GM23338 (cell line): ENCODE data around the gene GPR26.

Experiments used
- CREB1 ChIP-seq: fragments of 250-450 bp; sonication (Bioruptor Pico); IDR thresholded peaks from 2 replicates; pipeline ENCODE4 v1.5.0; 2020; ENCODE audit warnings: low read depth, mild to moderate bottlenecking, moderate library complexity
- CTCF ChIP-seq, 2 experiments: fragments of 200-600 bp in 1 of 2; sonication (generic) in 1 of 2; conservative IDR thresholded peaks; 2 replicates each; pipeline versions ENCODE4 v1.5.1 to v1.6.1; 2016 to 2017; ENCODE audit warnings: antibody characterized with exemption in 2 of 2, low read depth in 2 of 2, mild to moderate bottlenecking in 2 of 2, moderate library complexity in 1 of 2
- ETS1 ChIP-seq: IDR thresholded peaks from 2 replicates; pipeline ENCODE4 v1.6.1; 2016; ENCODE audit warnings: antibody characterized with exemption
- EZH2 ChIP-seq: fragments of 200-600 bp; sonication (generic); IDR thresholded peaks from one replicate; pipeline ENCODE4 v1.8.0; 2017; ENCODE audit warnings: antibody characterized with exemption, mild to moderate bottlenecking, low read depth; ENCODE audit not compliant: unreplicated experiment
- EZH2phosphoT487 ChIP-seq: fragments of 200-600 bp; sonication (generic); IDR thresholded peaks from one replicate; pipeline ENCODE4 v1.8.1; 2018; ENCODE audit warnings: antibody characterized with exemption; ENCODE audit not compliant: unreplicated experiment
- JUNB ChIP-seq: IDR thresholded peaks from one replicate; pipeline ENCODE4 v1.6.1; 2016; ENCODE audit warnings: antibody characterized with exemption; ENCODE audit not compliant: unreplicated experiment
- NANOG ChIP-seq: IDR thresholded peaks from 2 replicates; pipeline ENCODE4 v1.6.1; 2016; ENCODE audit warnings: antibody characterized with exemption, borderline replicate concordance
- POLR2AphosphoS5 ChIP-seq: IDR thresholded peaks from 2 replicates; pipeline ENCODE4 v1.6.1; 2016; ENCODE audit warnings: antibody characterized with exemption, low read depth
- REST ChIP-seq: IDR thresholded peaks from one replicate; pipeline ENCODE4 v1.6.1; 2018; ENCODE audit warnings: antibody characterized with exemption; ENCODE audit not compliant: unreplicated experiment
- ZNF114 ChIP-seq: fragments of 250-450 bp; sonication (Bioruptor Pico); IDR thresholded peaks from 2 replicates; pipeline ENCODE4 v1.5.0; 2020; ENCODE audit warnings: mild to moderate bottlenecking, moderate library complexity
- ZNF331 ChIP-seq: fragments of 250-450 bp; sonication (Bioruptor Pico); IDR thresholded peaks from 2 replicates; pipeline ENCODE4 v1.5.0; 2020; ENCODE audit warnings: low read depth, mild to moderate bottlenecking, moderate library complexity

GRCh38 chr10:123621916-123622315 is 44.2 kb upstream of the GPR26 start:
- no peak for TF ChIP-seq EZH2
- no peak for TF ChIP-seq CTCF (conservative IDR thresholded peaks at IDR 0.05; ENCODE audit: low read depth in 2 of 2)
- TF ChIP-seq REST = no peak
- TF ChIP-seq CREB1 (CRISPR knock-in tag) = no peak
- no peak for TF ChIP-seq EZH2phosphoT487
- TF ChIP-seq POLR2AphosphoS5 = no peak
- TF ChIP-seq ZNF114 = no peak
- no peak for TF ChIP-seq JUNB
- TF ChIP-seq NANOG = no peak
- no peak for TF ChIP-seq ETS1
- no peak for TF ChIP-seq ZNF331
